ENCODE data around the gene PLEKHH2. TPM values are rescaled to one million over a fixed set of nuclear protein-coding genes. Genes with fewer than 3 reads are reported as not detected.
A peak's percentile ranks its signal among the peaks of the same experiment; 100 is the strongest.
"Not testable (repeated sequence)": the region's sequence is repeated elsewhere in the genome, so short reads cannot be mapped to it uniquely, and the experiment has no call there.

PLEKHH2 gene
- total RNA-seq, 1 donor from 2014 or later: 1.6 TPM

DNA sequence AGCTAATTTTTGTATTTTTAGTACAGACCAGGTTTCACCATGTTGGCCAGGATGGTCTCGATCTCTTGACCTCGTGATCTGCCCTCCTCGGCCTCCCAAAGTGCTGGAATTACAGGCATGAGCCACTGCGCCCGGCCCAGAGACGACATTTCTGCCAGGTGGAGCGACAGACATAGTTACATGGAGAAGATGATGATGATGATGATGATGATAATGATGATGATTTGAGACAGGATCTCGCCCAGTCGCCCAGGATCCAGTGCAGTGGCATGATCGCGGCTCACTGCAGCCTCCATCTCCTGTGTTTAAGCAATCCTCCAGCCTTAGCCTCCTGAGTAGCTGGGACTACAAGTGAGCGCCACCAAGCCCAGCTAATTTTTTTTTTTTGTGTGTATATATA lies 907 bp upstream of the PLEKHH2 start:
- not testable (repeated sequence) for DNase-seq (ENCODE audit: low spot score); ATAC-seq

- DNase-seq (ENCODE audit: low spot score) (no peak), ATAC-seq (no peak)
Measured at GRCh38 chr2:43636621-43637020, 439 bp upstream of the PLEKHH2 start.

DNA sequence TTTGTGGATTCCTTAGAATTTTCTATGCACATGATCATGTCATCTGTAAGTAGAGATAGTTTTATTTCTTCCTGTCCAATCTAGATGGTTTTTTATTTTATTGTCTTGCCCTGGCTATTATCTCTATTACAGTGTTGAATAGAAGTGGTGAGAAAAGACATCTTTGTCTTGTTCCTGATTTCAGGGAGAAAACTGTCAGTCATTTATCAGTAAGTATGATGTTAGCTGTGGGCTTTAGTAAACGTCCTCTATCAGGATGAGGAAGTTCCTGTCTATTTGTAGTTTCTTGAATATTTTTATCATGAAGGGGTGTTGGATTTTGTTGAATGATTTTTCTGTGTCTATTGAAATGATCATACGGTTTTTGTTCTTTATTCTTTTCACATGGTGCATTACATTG lies 5.3 kb downstream of the PLEKHH2 start:
- no peak for ATAC-seq
- no peak for DNase-seq (ENCODE audit: low spot score)

DNA sequence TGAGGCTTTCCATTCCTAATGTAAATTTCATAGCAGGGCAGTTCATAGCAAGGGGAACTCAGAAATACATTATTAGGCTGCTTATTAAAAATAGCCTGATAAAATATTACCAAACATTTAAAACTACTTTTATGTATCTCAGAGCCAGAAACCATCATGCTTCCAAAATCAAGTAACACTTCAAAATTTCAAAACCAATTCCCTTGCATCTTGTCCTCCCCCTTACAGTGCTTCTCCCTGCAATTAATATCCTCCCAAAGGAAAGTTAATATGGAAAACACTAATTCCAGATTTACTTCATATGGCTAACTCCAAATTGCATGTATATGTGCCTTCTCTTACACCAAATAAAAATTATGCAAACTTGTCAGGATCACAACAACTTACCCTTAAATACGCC lies 6.6 kb downstream of the PLEKHH2 start:
- ATAC-seq (no peak), DNase-seq (ENCODE audit: low spot score) (no peak)

GRCh38 chr2:43648994-43649701 lies 12.1 kb downstream of the PLEKHH2 start:
- no peak for DNase-seq (ENCODE audit: low spot score)
- ATAC-seq: no peak

DNA sequence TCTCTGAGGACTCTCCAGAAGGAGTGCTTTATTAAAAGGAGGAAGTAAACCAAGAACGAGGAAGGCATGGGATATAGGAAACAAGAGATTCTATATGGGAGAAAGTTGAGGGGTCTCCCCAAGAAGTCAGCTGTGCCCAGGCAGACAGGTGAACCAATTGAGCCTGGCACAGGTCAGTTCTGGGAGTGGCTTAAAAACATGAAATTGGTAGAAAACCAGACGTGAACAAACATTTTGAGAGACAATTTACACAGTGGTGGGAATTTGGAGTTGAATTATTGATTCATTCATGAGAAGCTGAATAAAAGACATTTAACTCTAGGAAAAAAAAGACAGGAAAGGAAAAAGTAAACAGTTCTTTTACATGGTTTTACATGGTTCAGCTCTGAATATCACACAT lies 16.4 kb downstream of the PLEKHH2 start:
- DNase-seq (ENCODE audit: low spot score): no peak
- ATAC-seq: peak; percentile 59

DNA sequence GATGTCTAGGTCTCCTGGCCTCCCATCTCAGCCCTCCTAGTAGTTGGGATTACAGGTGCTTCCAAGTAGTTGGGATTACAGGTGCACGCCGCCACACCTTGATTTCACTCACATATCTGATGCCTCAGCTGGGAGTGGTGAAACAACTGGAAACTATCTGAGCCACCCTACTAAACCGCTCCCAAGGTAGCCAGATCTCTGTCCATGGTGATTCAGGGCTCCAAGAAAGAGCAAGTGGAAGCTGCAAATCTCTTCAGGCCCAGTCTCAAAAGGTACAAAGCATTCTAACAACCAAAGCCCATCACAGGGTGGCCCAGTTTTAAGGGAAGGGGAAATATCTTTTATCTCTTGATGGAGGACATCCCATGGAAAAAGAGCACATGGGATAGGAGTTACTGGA lies 20.2 kb downstream of the PLEKHH2 start:
- no peak for ATAC-seq
- DNase-seq (ENCODE audit: low spot score): no peak

- ATAC-seq: no peak
Measured at GRCh38 chr2:43675646-43676321, 38.7 kb downstream of the PLEKHH2 start.

DNA sequence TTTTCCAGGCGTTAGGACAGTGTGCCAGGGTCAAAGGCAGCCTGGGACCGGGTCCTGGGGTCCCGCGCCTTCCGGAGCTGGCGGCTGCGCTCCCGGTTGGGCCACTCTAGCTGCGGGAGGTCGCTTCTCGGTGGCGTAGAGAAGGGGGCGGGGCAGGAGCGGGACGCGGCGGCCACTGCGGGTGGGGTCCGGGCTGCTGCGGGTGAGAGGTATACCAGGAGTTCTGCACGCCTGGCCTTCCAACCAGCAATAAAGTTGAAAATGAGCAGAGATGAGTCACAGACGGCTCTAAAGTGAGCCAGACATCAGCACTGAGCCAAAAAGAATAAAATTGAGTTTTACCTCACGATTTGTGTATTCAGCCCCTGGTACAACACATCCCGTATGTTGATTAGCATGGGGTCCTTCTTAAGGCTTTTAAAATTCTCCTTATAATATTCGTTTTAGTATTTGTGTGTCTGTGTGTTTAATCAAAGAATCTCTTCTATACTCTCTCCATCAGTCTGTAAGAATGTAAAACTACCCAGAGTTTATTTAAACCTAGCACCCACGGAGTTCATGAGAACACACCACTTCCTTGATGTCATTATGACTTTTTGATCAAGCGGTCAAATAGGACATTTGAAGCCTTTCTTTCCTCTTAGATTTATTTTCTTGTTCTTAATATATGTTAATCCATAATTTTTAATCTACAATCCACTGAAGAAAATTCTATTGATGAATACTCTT lies 39.4 kb downstream of the PLEKHH2 start, which contains the start of gene C1GALT1C1L:
Gene C1GALT1C1L (minus strand): TSS at position 108 of the 729 bp plus-strand sequence. CDS start 107 bp downstream, at position 1.
- ATAC-seq: peak; percentile 66
- no peak for DNase-seq (ENCODE audit: low spot score)

More at GRCh38 chr2:43675646-43676321, 38.7 kb downstream of the PLEKHH2 start:
- DNase-seq (ENCODE audit: low spot score): no peak

- not testable (repeated sequence) for ATAC-seq; DNase-seq (ENCODE audit: low spot score)
Measured at GRCh38 chr2:43677783-43678182, 40.7 kb downstream of the PLEKHH2 start.

DNA sequence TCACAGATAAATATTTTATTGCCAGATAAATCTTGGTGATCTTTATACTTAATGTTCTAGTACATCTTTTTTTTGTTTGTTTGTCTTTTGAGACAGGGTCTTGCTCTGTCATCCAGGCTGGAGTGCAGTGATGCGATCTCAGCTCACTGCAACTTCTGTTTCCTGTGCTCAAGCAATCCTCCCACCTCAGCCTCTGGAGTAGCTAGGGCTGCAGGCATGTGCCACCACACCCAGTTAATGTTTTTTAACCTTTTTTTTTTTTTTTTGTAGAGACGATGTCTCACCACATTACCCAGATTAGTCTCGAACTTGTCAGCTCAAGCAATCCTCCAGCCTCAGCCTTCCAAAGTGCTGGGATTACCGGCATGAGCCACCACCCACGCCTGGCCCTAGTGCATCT lies 48.3 kb downstream of the PLEKHH2 start:
- DNase-seq (ENCODE audit: low spot score): no peak
- no peak for ATAC-seq

DNA sequence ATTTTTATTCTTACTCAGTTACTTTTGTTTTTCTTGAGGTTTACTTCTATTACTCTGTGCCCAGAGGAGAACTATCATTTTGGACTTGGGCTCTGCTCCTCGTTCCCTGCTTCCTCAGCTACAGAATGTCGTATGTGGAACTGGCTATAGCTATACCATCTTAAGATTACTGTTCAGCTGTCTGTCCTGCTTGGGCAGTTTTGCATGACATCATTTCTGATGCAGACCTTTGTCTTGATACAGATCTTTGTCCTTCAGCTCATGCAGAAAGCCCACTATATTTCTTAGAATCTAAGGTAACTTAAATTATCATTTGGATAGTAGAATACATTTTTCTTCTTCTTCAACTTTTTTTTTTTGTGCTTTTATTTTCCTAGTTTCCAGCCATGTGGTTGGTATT lies 52.9 kb downstream of the PLEKHH2 start:
- no peak for DNase-seq (ENCODE audit: low spot score)
- ATAC-seq: no peak

- ATAC-seq: no peak
- DNase-seq (ENCODE audit: low spot score): no peak
Measured at GRCh38 chr2:43692428-43692994, 55.5 kb downstream of the PLEKHH2 start.

DNA sequence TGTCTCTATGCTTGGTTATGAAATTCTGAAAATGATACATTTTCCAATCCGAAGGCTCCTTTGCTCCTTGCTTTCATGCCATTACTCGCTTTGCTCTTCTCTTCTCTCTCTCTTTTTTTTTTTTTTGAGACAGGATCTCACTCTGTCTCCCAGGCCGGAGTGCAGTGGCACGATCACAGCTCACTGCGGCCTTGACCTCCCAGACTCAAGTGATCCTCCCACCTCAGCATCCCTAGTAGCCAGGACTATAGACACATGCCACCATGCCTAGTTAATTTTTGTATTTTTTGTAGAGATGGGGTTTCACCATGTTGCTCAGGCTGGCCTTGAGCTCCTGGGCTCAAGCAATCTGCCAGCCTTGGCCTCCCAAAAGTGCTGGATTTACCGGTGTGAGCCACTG lies 61.1 kb downstream of the PLEKHH2 start:
- ATAC-seq; DNase-seq (ENCODE audit: low spot score): not testable (repeated sequence)

- DNase-seq (ENCODE audit: low spot score) (no peak), ATAC-seq (no peak)
Measured at GRCh38 chr2:43699761-43700160, 62.7 kb downstream of the PLEKHH2 start.

DNA sequence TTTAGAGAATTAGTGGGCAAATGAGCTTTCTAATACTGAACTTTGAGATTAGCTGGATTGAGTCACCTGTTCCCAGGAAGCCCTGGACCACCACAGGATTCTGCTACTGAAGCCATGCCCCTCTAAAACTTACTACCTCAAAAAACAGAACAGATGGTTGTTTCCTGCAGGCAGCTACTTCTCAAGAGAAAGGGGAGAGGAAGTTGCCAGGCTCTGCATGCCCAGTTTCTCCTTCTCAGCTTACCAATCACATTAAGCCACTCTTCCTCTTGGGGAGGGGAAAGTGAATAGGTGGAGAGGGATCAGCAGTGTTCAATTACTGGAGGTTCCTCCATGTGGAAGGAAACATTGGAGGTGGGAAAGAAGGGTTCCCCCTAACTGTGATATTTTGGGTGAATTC lies 64.1 kb downstream of the PLEKHH2 start:
- ATAC-seq: no peak
- DNase-seq (ENCODE audit: low spot score): no peak

DNA sequence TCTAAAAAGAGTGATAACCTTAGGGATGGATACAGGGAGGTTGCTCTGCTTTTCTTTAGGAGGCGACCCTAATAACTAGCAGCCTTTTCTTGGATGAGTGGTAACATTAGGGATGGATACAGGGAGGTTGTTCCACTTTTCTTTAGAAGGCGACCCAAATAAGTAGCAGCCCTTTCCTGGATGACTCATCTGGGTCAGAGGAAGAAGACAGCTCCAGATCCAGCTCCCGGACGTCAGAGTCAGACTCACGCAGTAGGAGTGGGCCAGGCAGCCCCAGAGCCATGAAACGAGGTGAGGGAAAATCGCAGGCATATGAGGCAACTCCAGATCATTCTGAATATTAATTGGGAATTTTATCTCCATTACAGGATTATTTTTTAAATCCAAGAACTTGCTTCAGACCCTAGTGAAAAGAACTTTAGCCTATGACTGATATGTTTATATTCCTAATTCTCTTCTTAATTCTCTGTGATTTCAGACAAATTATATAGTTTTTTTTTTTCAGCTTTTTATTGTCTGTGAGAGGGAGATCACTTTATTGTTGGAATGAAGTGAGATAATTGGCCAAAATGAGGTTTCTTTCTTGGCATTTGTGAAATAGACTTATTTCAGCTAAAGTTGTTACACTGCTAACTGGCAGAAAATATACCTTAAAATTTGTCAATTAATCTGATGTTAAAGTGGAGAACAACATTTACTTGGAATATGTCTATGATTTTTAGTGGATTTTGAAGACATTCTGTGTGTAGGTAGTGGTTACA lies 70.4 kb downstream of the PLEKHH2 start:
- DNase-seq (ENCODE audit: low spot score) (no peak), ATAC-seq (peak; percentile 34)

DNA sequence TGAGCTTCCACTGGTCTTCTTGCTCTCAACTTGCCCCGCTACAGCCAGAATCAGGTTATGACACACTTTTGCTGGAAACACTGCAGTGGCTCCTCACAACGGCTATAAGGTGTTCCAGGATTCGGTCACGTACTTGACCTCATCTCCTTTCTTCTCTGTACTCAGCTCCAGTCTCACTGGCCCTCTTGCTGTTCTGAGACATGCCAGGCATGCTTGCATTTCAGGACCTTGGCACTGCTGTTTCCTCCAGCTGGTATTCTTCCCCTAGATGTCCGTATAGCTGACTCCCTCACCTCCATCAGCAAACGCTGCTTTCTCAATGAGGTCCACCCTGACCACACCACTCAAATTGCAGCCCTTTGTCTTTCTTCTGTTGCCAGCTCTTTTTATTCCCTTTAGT lies 71.1 kb downstream of the PLEKHH2 start:
- ATAC-seq: no peak
- no peak for DNase-seq (ENCODE audit: low spot score)

GRCh38 chr2:43708891-43709290 lies 71.8 kb downstream of the PLEKHH2 start:
- DNase-seq (ENCODE audit: low spot score) (no peak), ATAC-seq (no peak)

DNA sequence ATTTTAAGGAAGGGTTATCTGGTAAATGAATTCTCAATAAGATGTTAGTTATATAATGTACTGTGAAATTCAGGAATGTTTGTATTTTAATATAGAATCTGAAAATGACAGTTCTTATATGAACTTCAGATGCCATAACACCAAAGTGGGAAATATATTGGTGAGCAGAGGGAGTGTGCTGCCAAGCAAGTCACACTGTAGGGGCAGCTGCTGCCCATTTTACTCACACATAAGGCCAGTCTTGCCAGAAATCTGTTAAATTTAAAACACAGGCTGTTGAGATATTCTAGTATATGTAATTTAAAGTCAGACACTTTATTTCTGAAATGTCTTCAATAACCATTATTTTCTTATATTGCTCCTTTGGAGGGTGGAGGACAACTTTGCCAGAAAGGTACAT lies 73.8 kb downstream of the PLEKHH2 start:
- DNase-seq (ENCODE audit: low spot score) (no peak), ATAC-seq (no peak)

DNA sequence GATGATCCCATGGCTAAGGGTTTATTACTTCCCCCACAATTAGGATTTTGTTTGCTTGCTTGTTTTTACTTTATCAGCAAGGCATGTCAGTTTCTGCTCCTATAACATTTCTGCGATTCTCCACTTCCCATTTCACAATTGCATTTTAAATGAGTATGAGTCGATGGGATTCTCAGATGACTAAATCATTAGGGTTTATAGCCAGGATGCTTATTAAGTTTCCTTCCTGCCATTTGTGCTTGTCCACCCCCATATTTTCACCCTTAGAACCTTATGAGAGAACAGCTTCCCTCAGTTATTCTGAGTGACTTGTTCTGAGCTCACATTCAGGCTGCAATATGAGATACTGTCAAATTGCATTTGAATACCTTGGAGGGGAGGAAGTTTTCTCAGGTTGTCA lies 77.1 kb downstream of the PLEKHH2 start:
- no peak for DNase-seq (ENCODE audit: low spot score)
- ATAC-seq: no peak
